ENCODE data around the gene IFI30.

IFI30 gene

GRCh38 chr19:18176367-18177310 lies 3.0 kb downstream of the IFI30 start:
- in situ Hi-C loops (cut with MboI; ENCODE audit: low pct_unique_long_range_greater_than_20kb, low sequenced_read_pairs, unreplicated experiment), result no loop called here
- TF ChIP-seq CTCF (IDR thresholded peaks at IDR 0.05; ENCODE audit: extremely low read depth, insufficient read depth, missing control alignments), result no peak
- DNase-seq (ENCODE audit: low spot score), result no peak

GRCh38 chr19:18179957-18180356 lies 6.3 kb downstream of the IFI30 start:
- DNase-seq (ENCODE audit: low spot score), result peak; percentile 9
- in situ Hi-C loops (cut with MboI; ENCODE audit: low pct_unique_long_range_greater_than_20kb, low sequenced_read_pairs, unreplicated experiment), result no loop called here
- TF ChIP-seq CTCF (IDR thresholded peaks at IDR 0.05; ENCODE audit: extremely low read depth, insufficient read depth, missing control alignments), result no peak

GRCh38 chr19:18183529-18183928 lies 9.9 kb downstream of the IFI30 start:
- TF ChIP-seq CTCF (IDR thresholded peaks at IDR 0.05; ENCODE audit: extremely low read depth, insufficient read depth, missing control alignments), result no peak
- in situ Hi-C loops (cut with MboI; ENCODE audit: low pct_unique_long_range_greater_than_20kb, low sequenced_read_pairs, unreplicated experiment), result no loop called here
- DNase-seq (ENCODE audit: low spot score), result no peak

DNA sequence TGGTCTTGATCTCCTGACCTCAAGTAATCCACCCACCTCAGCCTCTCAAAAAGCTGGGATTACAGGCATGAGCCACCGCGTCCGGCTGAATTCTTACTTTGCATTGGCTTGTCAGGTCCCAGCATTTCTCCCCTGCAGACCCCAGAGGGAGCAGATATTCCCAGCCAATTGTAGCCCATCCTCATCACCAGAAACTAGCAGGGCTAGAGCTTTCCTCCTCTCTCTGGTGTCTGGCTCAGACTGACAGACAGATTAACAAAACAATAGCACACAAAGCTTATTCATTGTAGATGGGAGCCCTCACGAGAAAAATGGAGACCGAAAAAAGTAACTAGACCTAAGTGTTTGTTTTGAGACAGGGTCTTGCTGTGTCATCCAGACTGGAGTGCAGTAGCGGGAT lies 11.9 kb downstream of the IFI30 start:
- TF ChIP-seq CTCF (IDR thresholded peaks at IDR 0.05; ENCODE audit: extremely low read depth, insufficient read depth, missing control alignments), result no peak
- DNase-seq (ENCODE audit: low spot score), result no peak
- in situ Hi-C loops (cut with MboI; ENCODE audit: low pct_unique_long_range_greater_than_20kb, low sequenced_read_pairs, unreplicated experiment), result no loop called here

GRCh38 chr19:18190278-18190677 lies 16.7 kb downstream of the IFI30 start:
- TF ChIP-seq CTCF (IDR thresholded peaks at IDR 0.05; ENCODE audit: extremely low read depth, insufficient read depth, missing control alignments), result no peak
- DNase-seq (ENCODE audit: low spot score), result no peak
- in situ Hi-C loops (cut with MboI; ENCODE audit: low pct_unique_long_range_greater_than_20kb, low sequenced_read_pairs, unreplicated experiment), result no loop called here

DNA sequence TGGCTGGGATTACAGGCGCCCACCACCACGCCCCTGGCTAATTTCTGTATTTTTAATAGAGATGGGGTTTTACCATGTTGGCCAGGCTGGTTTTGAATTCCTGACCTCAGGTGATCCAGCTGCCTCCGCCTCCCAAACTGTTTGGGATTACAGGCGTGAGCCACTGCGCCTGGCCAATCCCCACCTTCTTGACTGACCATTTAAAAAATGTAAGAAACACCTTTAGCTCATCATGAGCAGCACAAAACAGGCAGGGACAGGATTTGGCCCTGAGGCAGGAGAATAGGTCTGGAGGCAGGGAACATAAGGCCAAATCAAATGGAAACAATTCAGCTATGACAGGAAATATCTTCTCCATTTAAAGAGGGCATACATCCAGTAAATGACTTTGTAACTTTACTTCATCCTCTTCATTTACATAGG lies 18.0 kb downstream of the IFI30 start:
- in situ Hi-C loops (cut with MboI; ENCODE audit: low pct_unique_long_range_greater_than_20kb, low sequenced_read_pairs, unreplicated experiment), result no loop called here
- DNase-seq (ENCODE audit: low spot score), result no peak

More for the DNA sequence above, 18.0 kb downstream of the IFI30 start:
- TF ChIP-seq CTCF (IDR thresholded peaks at IDR 0.05; ENCODE audit: extremely low read depth, insufficient read depth, missing control alignments), result no peak
